ENCODE measurements around the gene NUCKS1.

The NUCKS1 gene

DNA sequence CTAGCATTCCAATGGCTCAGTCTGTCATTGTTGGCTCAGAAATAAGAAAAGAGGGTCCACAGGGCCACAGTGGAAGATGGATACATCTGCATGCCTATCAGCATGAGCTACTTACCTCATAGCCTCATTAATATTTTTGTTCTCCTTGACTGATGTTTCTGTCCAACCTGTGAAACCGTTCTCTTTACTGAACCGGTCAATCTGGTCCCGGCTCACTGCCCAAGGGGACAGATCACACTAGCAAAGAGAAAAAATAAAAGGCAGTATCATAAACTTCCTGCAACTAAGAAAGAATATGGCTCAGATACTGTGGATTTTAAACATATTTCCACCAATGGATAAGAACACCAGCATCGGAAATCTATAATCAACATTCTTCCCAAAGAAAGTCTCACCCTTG is 20.6 kb upstream of the NUCKS1 start:
- Histone ChIP-seq H2AFZ (ENCODE audit: low read length, unreplicated experiment) (no peak overlapping the region), H3K79me2 (ENCODE audit: control insufficient read depth, insufficient read depth, low read length, unreplicated experiment) (peaks cover 6% of the 10 kb centered on the region), H3K27ac (ENCODE audit: low read depth, low read length) (no peak overlapping the region), H3K27me3 (ENCODE audit: insufficient read depth, low read length) (no peaks in the 10 kb centered on the region), H3K36me3 (ENCODE audit: insufficient read depth, low read length) (peaks cover 17% of the 10 kb centered on the region), H3K4me3 (ENCODE audit: low read depth, low read length) (no peak overlapping the region), H3K4me1 (ENCODE audit: control insufficient read depth, insufficient read depth, low read length, unreplicated experiment) (peaks cover 6% of the 10 kb centered on the region)

- no peak overlapping the region for H3K4me3 ChIP-seq (ENCODE audit: low read depth, low read length)
- peaks cover 17% of the 10 kb centered on the region for H3K36me3 ChIP-seq (ENCODE audit: insufficient read depth, low read length)
- H3K79me2 ChIP-seq (ENCODE audit: control insufficient read depth, insufficient read depth, low read length, unreplicated experiment) = peaks cover 6% of the 10 kb centered on the region
- peaks cover 6% of the 10 kb centered on the region for H3K4me1 ChIP-seq (ENCODE audit: control insufficient read depth, insufficient read depth, low read length, unreplicated experiment)
- no peaks in the 10 kb centered on the region for H3K27me3 ChIP-seq (ENCODE audit: insufficient read depth, low read length)
- H2AFZ ChIP-seq (ENCODE audit: low read length, unreplicated experiment) = no peak overlapping the region
- no peak overlapping the region for H3K27ac ChIP-seq (ENCODE audit: low read depth, low read length)
Observed at GRCh38 chr1:205769641-205770365, 19.8 kb upstream of the NUCKS1 start.

DNA sequence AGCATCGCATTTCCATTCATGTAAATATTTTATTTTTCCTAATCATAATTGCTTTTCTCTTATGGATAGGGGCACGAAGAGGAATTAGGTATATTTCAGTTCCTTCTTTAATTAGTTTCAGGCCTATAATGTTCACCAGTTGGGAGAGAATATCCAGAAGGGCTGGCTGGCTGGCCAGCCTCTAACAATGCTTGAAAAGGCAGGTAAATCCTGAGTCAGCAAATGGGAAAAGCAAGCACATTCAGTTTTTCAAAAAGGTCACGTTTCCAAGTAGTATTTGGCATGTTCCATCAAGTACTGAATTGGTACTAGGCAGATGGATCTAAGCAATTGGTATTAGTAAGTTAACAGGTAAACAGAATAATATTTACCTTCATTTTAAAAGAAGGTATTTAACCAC is 17.3 kb upstream of the NUCKS1 start:
- Histone ChIP-seq H3K79me2 (ENCODE audit: control insufficient read depth, insufficient read depth, low read length, unreplicated experiment) (no peaks in the 10 kb centered on the region), H3K27ac (ENCODE audit: low read depth, low read length) (no peak overlapping the region), H3K36me3 (ENCODE audit: insufficient read depth, low read length) (peaks cover 17% of the 10 kb centered on the region), H2AFZ (ENCODE audit: low read length, unreplicated experiment) (no peak overlapping the region), H3K4me1 (ENCODE audit: control insufficient read depth, insufficient read depth, low read length, unreplicated experiment) (no peaks in the 10 kb centered on the region), H3K27me3 (ENCODE audit: insufficient read depth, low read length) (no peaks in the 10 kb centered on the region), H3K4me3 (ENCODE audit: low read depth, low read length) (no peak overlapping the region)

- Histone ChIP-seq H3K36me3 (ENCODE audit: insufficient read depth, low read length) (peaks cover 17% of the 10 kb centered on the region), H3K4me3 (ENCODE audit: low read depth, low read length) (no peak overlapping the region), H2AFZ (ENCODE audit: low read length, unreplicated experiment) (no peak overlapping the region), H3K4me1 (ENCODE audit: control insufficient read depth, insufficient read depth, low read length, unreplicated experiment) (no peaks in the 10 kb centered on the region), H3K27me3 (ENCODE audit: insufficient read depth, low read length) (no peaks in the 10 kb centered on the region), H3K79me2 (ENCODE audit: control insufficient read depth, insufficient read depth, low read length, unreplicated experiment) (no peaks in the 10 kb centered on the region), H3K27ac (ENCODE audit: low read depth, low read length) (no peak overlapping the region)
Observed at GRCh38 chr1:205766570-205766969, 16.6 kb upstream of the NUCKS1 start.

- no peak overlapping the region for H3K27ac ChIP-seq (ENCODE audit: low read depth, low read length)
- peaks cover 17% of the 10 kb centered on the region for H3K36me3 ChIP-seq (ENCODE audit: insufficient read depth, low read length)
- no peaks in the 10 kb centered on the region for H3K27me3 ChIP-seq (ENCODE audit: insufficient read depth, low read length)
- H3K4me1 ChIP-seq (ENCODE audit: control insufficient read depth, insufficient read depth, low read length, unreplicated experiment) = peaks cover 2% of the 10 kb centered on the region
- no peak overlapping the region for H2AFZ ChIP-seq (ENCODE audit: low read length, unreplicated experiment)
- H3K4me3 ChIP-seq (ENCODE audit: low read depth, low read length) = no peak overlapping the region
- no peaks in the 10 kb centered on the region for H3K79me2 ChIP-seq (ENCODE audit: control insufficient read depth, insufficient read depth, low read length, unreplicated experiment)
Observed at GRCh38 chr1:205766038-205766437, 16.1 kb upstream of the NUCKS1 start.

DNA sequence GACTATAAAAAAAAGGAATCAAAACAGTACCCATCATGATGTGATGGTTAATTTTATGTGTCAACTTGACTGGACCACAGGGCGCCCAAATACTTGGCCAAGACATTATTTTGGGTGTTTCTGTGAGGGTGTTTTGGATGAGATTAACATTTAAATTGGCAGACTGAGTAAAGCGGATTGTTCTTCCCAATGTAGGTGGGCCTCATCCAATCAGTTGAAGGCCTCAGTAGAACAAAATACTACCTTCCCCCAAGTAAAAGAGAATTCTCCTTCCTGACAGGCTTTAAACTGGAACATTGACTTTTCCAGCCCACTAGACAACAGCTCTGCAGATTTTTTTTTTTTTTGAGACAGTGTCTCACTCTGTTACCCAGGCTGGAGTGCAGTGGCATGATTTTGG is 14.6 kb upstream of the NUCKS1 start:
- Histone ChIP-seq H3K27ac (ENCODE audit: low read depth, low read length) (no peak overlapping the region), H2AFZ (ENCODE audit: low read length, unreplicated experiment) (no peak overlapping the region), H3K4me1 (ENCODE audit: control insufficient read depth, insufficient read depth, low read length, unreplicated experiment) (peaks cover 2% of the 10 kb centered on the region)

GRCh38 chr1:205763980-205764379 is 14.0 kb upstream of the NUCKS1 start:
- no peaks in the 10 kb centered on the region for H3K27me3 ChIP-seq (ENCODE audit: insufficient read depth, low read length)
- no peak overlapping the region for H3K4me3 ChIP-seq (ENCODE audit: low read depth, low read length)
- H3K4me1 ChIP-seq (ENCODE audit: control insufficient read depth, insufficient read depth, low read length, unreplicated experiment) = peaks cover 2% of the 10 kb centered on the region
- H3K36me3 ChIP-seq (ENCODE audit: insufficient read depth, low read length) = peaks cover 2% of the 10 kb centered on the region; the same call in 1 of the 2 replicates
- no peaks in the 10 kb centered on the region for H3K79me2 ChIP-seq (ENCODE audit: control insufficient read depth, insufficient read depth, low read length, unreplicated experiment)
- no peak overlapping the region for H3K27ac ChIP-seq (ENCODE audit: low read depth, low read length)
- H2AFZ ChIP-seq (ENCODE audit: low read length, unreplicated experiment) = no peak overlapping the region

More for the DNA sequence above, 14.6 kb upstream of the NUCKS1 start:
- Histone ChIP-seq H3K79me2 (ENCODE audit: control insufficient read depth, insufficient read depth, low read length, unreplicated experiment) (no peaks in the 10 kb centered on the region), H3K36me3 (ENCODE audit: insufficient read depth, low read length) (peaks cover 6% of the 10 kb centered on the region), H3K27me3 (ENCODE audit: insufficient read depth, low read length) (no peaks in the 10 kb centered on the region), H3K4me3 (ENCODE audit: low read depth, low read length) (no peak overlapping the region)

GRCh38 chr1:205760606-205761005 is 10.6 kb upstream of the NUCKS1 start:
- no peak overlapping the region for H3K27ac ChIP-seq (ENCODE audit: low read depth, low read length)
- no peak overlapping the region for H3K4me3 ChIP-seq (ENCODE audit: low read depth, low read length)
- H2AFZ ChIP-seq (ENCODE audit: low read length, unreplicated experiment) = no peak overlapping the region

GRCh38 chr1:205756552-205756951 is 6.6 kb upstream of the NUCKS1 start:
- peaks cover 2% of the 10 kb centered on the region for H3K4me1 ChIP-seq (ENCODE audit: control insufficient read depth, insufficient read depth, low read length, unreplicated experiment)
- no peak overlapping the region for H2AFZ ChIP-seq (ENCODE audit: low read length, unreplicated experiment)
- no peak overlapping the region for H3K27ac ChIP-seq (ENCODE audit: low read depth, low read length)
- H3K27me3 ChIP-seq (ENCODE audit: insufficient read depth, low read length) = no peaks in the 10 kb centered on the region
- H3K4me3 ChIP-seq (ENCODE audit: low read depth, low read length) = no peak overlapping the region
- no peaks in the 10 kb centered on the region for H3K36me3 ChIP-seq (ENCODE audit: insufficient read depth, low read length)
- H3K79me2 ChIP-seq (ENCODE audit: control insufficient read depth, insufficient read depth, low read length, unreplicated experiment) = no peaks in the 10 kb centered on the region

More at GRCh38 chr1:205760606-205761005, 10.6 kb upstream of the NUCKS1 start:
- Histone ChIP-seq H3K27me3 (ENCODE audit: insufficient read depth, low read length) (no peaks in the 10 kb centered on the region), H3K79me2 (ENCODE audit: control insufficient read depth, insufficient read depth, low read length, unreplicated experiment) (no peaks in the 10 kb centered on the region), H3K36me3 (ENCODE audit: insufficient read depth, low read length) (no peaks in the 10 kb centered on the region), H3K4me1 (ENCODE audit: control insufficient read depth, insufficient read depth, low read length, unreplicated experiment) (peaks cover 2% of the 10 kb centered on the region)

DNA sequence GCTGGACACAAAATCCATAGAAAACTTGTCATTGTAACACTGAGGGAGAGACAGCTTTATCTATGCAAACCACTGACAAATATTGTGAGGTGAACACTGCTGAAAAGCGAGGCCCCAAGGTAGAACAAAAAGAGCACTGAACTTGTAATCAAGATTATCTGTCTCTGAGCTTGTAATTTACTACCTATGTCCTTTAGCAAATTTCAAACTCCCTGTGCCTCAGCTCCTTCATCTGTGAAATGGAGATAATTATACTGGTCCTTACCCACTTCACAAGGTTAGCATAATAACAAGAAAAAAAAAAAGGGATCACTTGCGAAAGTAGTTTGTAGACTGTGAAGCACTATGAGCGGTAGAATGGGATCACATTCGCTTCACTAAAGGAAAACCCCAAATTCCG is 4.9 kb upstream of the NUCKS1 start:
- Histone ChIP-seq H3K79me2 (ENCODE audit: control insufficient read depth, insufficient read depth, low read length, unreplicated experiment) (no peaks in the 10 kb centered on the region), H3K36me3 (ENCODE audit: insufficient read depth, low read length) (no peaks in the 10 kb centered on the region), H3K27me3 (ENCODE audit: insufficient read depth, low read length) (no peaks in the 10 kb centered on the region), H3K4me1 (ENCODE audit: control insufficient read depth, insufficient read depth, low read length, unreplicated experiment) (no peaks in the 10 kb centered on the region), H3K27ac (ENCODE audit: low read depth, low read length) (no peak overlapping the region), H2AFZ (ENCODE audit: low read length, unreplicated experiment) (no peak overlapping the region), H3K4me3 (ENCODE audit: low read depth, low read length) (no peak overlapping the region)

GRCh38 chr1:205751036-205751651 is 1.2 kb upstream of the NUCKS1 start:
- Histone ChIP-seq H3K36me3 (ENCODE audit: insufficient read depth, low read length) (no peaks in the 10 kb centered on the region), H2AFZ (ENCODE audit: low read length, unreplicated experiment) (no peak overlapping the region), H3K4me1 (ENCODE audit: control insufficient read depth, insufficient read depth, low read length, unreplicated experiment) (peaks cover 15% of the 10 kb centered on the region), H3K27me3 (ENCODE audit: insufficient read depth, low read length) (no peaks in the 10 kb centered on the region), H3K27ac (ENCODE audit: low read depth, low read length) (no peak overlapping the region), H3K79me2 (ENCODE audit: control insufficient read depth, insufficient read depth, low read length, unreplicated experiment) (peaks cover 33% of the 10 kb centered on the region), H3K4me3 (ENCODE audit: low read depth, low read length) (no peak overlapping the region)
